Ectodermal cell (in vitro differentiated cells): ENCODE measurements around the gene ADRA2C.

Source experiments
- H3K27ac ChIP-seq: 2 replicates; pipeline ENCODE4 v1.7.0; 2013; ENCODE audit warnings: mild to moderate bottlenecking, low read depth, low read length; ENCODE audit not compliant: insufficient read depth, poor library complexity, severe bottlenecking
- H3K27me3 ChIP-seq: 2 replicates; pipeline ENCODE4 v1.7.0; 2013; ENCODE audit warnings: mild to moderate bottlenecking, low read length; ENCODE audit not compliant: insufficient read depth, control insufficient read depth, poor library complexity, severe bottlenecking
- H3K36me3 ChIP-seq: one replicate; pipeline ENCODE4 v1.7.0; 2013; ENCODE audit warnings: low read length; ENCODE audit not compliant: control insufficient read depth, insufficient read depth
- H3K4me1 ChIP-seq: one replicate; pipeline ENCODE4 v1.7.0; 2013; ENCODE audit warnings: low read length; ENCODE audit not compliant: control insufficient read depth, insufficient read depth
- H3K4me3 ChIP-seq: 2 replicates; pipeline ENCODE4 v1.7.0; 2013; ENCODE audit warnings: low read depth, low read length, control low read depth; ENCODE audit not compliant: insufficient read depth
- H3K9me3 ChIP-seq: 2 replicates; pipeline ENCODE4 v1.7.0; 2013; ENCODE audit warnings: mild to moderate bottlenecking, low read length, moderate library complexity; ENCODE audit not compliant: control insufficient read depth
- WGBS, 2 experiments: methylation state at CpG; one replicate each; pipeline ENCODE4 v1.1.7; 2013; ENCODE audit warnings: missing lambda C conversion rate in 2 of 2; 5-methylcytosine and 5-hydroxymethylcytosine counted together

Gene ADRA2C

GRCh38 chr4:3733195-3733594 is 33.0 kb upstream of the ADRA2C start:
- H3K27ac ChIP-seq, result no peak overlapping the region
- no peaks in the 10 kb centered on the region for H3K9me3 ChIP-seq
- no peaks in the 10 kb centered on the region for H3K27me3 ChIP-seq
- H3K4me3 ChIP-seq, result no peak overlapping the region
- peaks cover 20% of the 10 kb centered on the region for H3K4me1 ChIP-seq
- 59 to 65% methylated on average over 9 of the region's 9 CpGs for WGBS, 2 experiments
- H3K36me3 ChIP-seq, result no peaks in the 10 kb centered on the region

- 94 to 95% methylated on average over 14 of the region's 14 CpGs for WGBS, 2 experiments
- no peaks in the 10 kb centered on the region for H3K9me3 ChIP-seq
Observed at GRCh38 chr4:3735196-3735595, 31.0 kb upstream of the ADRA2C start.

GRCh38 chr4:3736290-3736689 is 29.9 kb upstream of the ADRA2C start:
- Histone ChIP-seq H3K27me3 (no peaks in the 10 kb centered on the region), H3K4me3 (no peak overlapping the region), H3K27ac (no peak overlapping the region), H3K4me1 (peaks cover 17% of the 10 kb centered on the region), H3K9me3 (no peaks in the 10 kb centered on the region), H3K36me3 (no peaks in the 10 kb centered on the region)
- 92% methylated on average over 5 of the region's 5 CpGs for WGBS, 2 experiments

More at GRCh38 chr4:3735196-3735595, 31.0 kb upstream of the ADRA2C start:
- no peak overlapping the region for H3K27ac ChIP-seq
- H3K4me1 ChIP-seq, result peaks cover 17% of the 10 kb centered on the region
- H3K36me3 ChIP-seq, result no peaks in the 10 kb centered on the region
- no peak overlapping the region for H3K4me3 ChIP-seq
- no peaks in the 10 kb centered on the region for H3K27me3 ChIP-seq

DNA sequence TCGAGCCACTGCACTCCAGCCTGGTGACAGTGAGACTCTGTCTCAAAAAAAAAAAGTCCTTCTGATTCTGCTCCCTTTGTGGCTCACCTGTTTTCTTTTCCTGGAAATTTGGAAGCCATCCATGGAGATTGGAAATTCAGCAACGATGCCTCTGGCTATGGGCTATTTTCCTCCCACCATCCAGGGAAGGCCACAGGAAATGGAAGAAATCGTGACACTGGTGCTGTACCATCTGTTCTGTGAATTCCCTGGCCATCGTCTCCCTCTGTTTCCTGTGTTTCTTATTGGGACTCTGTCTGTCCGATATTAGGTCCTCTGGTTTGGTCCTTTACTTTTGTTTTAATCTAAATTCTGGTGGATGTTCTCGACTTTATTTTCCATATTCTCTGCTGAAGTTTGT is 29.4 kb upstream of the ADRA2C start:
- no peak overlapping the region for H3K4me3 ChIP-seq
- WGBS, 2 experiments, result 95 to 96% methylated on average over 6 of the region's 6 CpGs
- H3K36me3 ChIP-seq, result no peaks in the 10 kb centered on the region
- H3K27me3 ChIP-seq, result no peaks in the 10 kb centered on the region
- no peak overlapping the region for H3K27ac ChIP-seq
- H3K4me1 ChIP-seq, result peaks cover 17% of the 10 kb centered on the region
- H3K9me3 ChIP-seq, result no peaks in the 10 kb centered on the region

- no peaks in the 10 kb centered on the region for H3K9me3 ChIP-seq
- WGBS, 2 experiments, result 93 to 94% methylated on average over 13 of the region's 13 CpGs
- no peak overlapping the region for H3K4me3 ChIP-seq
- peaks cover 17% of the 10 kb centered on the region for H3K4me1 ChIP-seq
- H3K27ac ChIP-seq, result no peak overlapping the region
- H3K27me3 ChIP-seq, result peaks cover 10% of the 10 kb centered on the region
- H3K36me3 ChIP-seq, result no peaks in the 10 kb centered on the region
Observed at GRCh38 chr4:3739577-3739976, 26.6 kb upstream of the ADRA2C start.

DNA sequence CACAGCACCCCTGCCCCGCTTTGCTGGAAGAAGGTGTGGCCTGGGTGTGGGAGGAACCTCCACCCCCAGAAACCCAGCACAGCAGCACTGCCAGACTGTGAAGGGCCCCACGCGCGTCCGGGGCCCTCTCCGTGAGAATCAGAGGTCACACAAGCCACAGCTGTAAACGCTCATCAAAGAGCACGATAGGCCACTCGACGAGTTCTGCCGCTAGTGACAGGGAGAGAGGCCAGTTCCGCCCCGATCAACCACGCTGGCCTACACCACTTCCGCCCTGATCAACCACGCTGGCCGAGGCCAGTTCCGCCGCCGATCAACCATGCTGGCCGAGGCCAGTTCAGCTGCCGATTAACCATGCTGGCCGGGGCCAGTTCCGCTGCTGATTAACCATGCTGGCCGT is 25.9 kb upstream of the ADRA2C start:
- H3K4me1 ChIP-seq, result peaks cover 24% of the 10 kb centered on the region
- H3K27ac ChIP-seq, result no peak overlapping the region
- H3K27me3 ChIP-seq, result peaks cover 17% of the 10 kb centered on the region
- H3K4me3 ChIP-seq, result no peak overlapping the region
- WGBS, 2 experiments, result 92 to 93% methylated on average over 25 of the region's 25 CpGs
- no peaks in the 10 kb centered on the region for H3K9me3 ChIP-seq
- H3K36me3 ChIP-seq, result no peaks in the 10 kb centered on the region

DNA sequence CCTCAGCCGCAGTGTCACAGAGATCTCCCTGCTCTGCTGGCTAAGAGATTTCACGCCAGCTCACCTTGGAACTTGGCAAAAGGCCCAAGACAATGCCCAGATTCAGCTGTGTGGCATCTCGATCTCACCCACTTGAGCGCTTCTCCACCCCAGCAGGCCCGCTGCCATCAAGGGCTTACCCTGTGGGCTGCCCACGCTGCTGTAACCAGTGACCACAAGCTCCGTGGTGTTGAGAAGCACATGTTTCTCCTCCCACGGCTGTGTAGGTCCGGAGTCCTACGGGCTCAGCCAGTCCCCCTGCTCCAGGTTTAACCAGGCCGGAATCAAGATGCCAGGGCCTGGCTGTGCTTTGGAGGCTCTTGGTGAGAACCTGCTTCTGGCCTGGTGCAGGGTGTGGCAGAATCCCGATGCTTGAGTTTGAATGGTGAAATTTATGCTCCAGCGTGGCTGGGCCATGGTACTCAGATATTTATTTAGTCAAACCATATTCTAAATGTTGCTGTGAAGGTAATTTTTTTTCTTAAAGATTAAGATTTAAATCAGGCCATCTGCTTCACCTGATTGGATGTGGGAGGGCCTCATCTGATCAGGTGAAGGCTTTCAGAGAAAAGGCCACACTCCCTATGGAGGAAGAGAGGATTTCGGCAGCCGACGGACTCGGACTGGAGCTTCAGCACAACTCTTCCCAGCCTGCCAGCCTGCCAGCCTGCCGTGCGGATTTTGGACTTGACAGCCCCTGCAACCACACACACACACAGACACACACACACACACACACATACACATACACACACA is 24.8 kb upstream of the ADRA2C start:
- no peaks in the 10 kb centered on the region for H3K9me3 ChIP-seq
- peaks cover 27% of the 10 kb centered on the region for H3K27me3 ChIP-seq
- H3K36me3 ChIP-seq, result no peaks in the 10 kb centered on the region
- H3K4me1 ChIP-seq, result peaks cover 26% of the 10 kb centered on the region
- WGBS, 2 experiments, result 85 to 90% methylated on average over 18 to 19 of the region's 19 CpGs
- no peak overlapping the region for H3K4me3 ChIP-seq
- H3K27ac ChIP-seq, result no peak overlapping the region

DNA sequence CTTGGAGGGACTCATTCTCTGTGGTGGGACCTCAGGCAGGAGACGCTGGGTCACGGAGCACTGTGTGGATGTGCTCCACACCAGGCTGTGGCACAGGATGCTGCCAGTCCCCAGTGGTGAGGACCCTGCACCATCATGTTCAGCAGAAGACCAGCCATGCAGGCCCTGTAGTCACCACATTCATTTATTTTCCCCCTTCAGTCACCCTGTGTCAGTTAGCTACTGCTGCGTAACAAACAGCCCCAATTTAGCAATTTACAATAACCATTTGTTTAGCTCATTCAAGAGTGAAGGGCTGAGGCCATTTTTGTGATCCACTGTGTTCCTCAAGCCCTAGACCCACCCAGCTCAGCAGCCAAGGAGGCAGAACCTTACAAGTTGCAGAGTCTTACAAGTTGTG is 23.6 kb upstream of the ADRA2C start:
- Histone ChIP-seq H3K4me1 (peaks cover 20% of the 10 kb centered on the region), H3K27ac (no peak overlapping the region), H3K36me3 (no peaks in the 10 kb centered on the region), H3K27me3 (peaks cover 37% of the 10 kb centered on the region), H3K9me3 (no peaks in the 10 kb centered on the region), H3K4me3 (no peak overlapping the region)
- 95% methylated on average over 3 of the region's 3 CpGs for WGBS, 2 experiments

- WGBS, 2 experiments, result 80 to 81% methylated on average over 22 of the region's 22 CpGs
- Histone ChIP-seq H3K9me3 (no peaks in the 10 kb centered on the region), H3K27ac (no peak overlapping the region), H3K4me3 (no peak overlapping the region), H3K27me3 (peaks cover 43% of the 10 kb centered on the region), H3K4me1 (peaks cover 17% of the 10 kb centered on the region), H3K36me3 (no peaks in the 10 kb centered on the region)
Observed at GRCh38 chr4:3744232-3744631, 22.0 kb upstream of the ADRA2C start.

GRCh38 chr4:3744901-3745300 is 21.3 kb upstream of the ADRA2C start:
- no peaks in the 10 kb centered on the region for H3K9me3 ChIP-seq
- 33 to 34% methylated on average over 14 of the region's 14 CpGs for WGBS, 2 experiments
- H3K4me3 ChIP-seq, result no peak overlapping the region
- peaks cover 43% of the 10 kb centered on the region for H3K27me3 ChIP-seq
- H3K36me3 ChIP-seq, result no peaks in the 10 kb centered on the region
- peaks cover 17% of the 10 kb centered on the region for H3K4me1 ChIP-seq
- no peak overlapping the region for H3K27ac ChIP-seq
